Right ventricle myocardium superior (tissue), 1 donor: Measurements from ENCODE around the gene NTM. TPM values are rescaled to one million over a fixed set of nuclear protein-coding genes. Genes with fewer than 3 reads are reported as not detected.
"Not testable (repeated sequence)": the region's sequence is repeated elsewhere in the genome, so short reads cannot be mapped to it uniquely, and the experiment has no call there.

Experiments
- ATAC-seq: fragments of 200-7000 bp; cut with Tn5 transposase; one replicate; pipeline ENCODE4 v1.9.1; 2020; ENCODE audit warnings: mild to moderate bottlenecking; ENCODE audit not compliant: poor library complexity
- DNase-seq: peaks from one replicate; pipeline ENCODE4 v3.0.0-alpha.2; 2020
- intact Hi-C: fragments of 100-400 bp; cut with DNase I; formaldehyde crosslinking; loops from one replicate; pipeline ENCODE4 v1.11.2; 2022
- total RNA-seq: library from RNA; stranded (reverse); fragmentation: NEBNext Ultra II Directional; extraction: Animal tissue kit (Norgen Biotek cat#: 25700); gene quantifications from one replicate; pipeline ENCODE4 v1.2.1, GENCODE V29; 2021
- donor health status: DM: no; HTN: yes; CAD: no; lungs with severe emphysema.

Gene NTM
- total RNA-seq, 1 donor from 2014 or later: 1.5 TPM

DNA sequence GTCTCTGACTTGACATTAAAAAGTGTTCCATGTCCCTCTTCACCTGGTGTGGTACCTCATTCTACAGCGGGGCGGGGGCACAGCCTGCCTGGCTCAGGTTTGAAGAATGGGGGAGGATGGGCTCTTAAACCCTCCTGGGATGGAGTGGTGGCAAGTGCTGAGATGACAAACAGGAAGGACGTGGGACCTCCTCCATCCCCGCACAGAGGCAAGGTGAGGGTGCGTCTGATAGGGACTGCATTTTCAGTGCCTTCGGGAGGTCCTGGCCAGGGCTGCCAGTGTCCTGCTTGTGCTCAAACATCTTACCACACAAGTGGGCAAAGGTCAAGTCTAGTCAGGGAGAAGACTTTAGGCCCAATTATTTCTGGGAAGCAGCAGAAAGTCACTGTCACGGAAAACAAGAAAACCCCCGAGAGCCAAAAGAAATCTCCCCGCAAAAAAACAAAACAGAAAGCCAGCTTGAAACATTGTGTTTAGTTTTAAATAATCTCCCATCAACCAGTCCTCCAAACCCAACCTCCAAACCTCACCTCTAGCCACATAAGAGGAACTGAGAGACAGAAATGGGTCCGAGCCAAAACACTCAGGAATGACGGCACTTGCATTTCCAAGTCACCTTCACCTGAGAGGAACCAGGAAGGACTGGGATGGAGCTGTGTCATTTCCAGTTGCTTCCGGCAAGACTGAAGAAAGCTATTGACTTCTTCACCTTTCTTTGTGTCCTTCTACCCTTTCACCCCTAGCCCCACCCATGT, 966.5 kb downstream of the NTM start:
- no peak for DNase-seq
- no peak for ATAC-seq
- intact Hi-C loops: no loop called here

DNA sequence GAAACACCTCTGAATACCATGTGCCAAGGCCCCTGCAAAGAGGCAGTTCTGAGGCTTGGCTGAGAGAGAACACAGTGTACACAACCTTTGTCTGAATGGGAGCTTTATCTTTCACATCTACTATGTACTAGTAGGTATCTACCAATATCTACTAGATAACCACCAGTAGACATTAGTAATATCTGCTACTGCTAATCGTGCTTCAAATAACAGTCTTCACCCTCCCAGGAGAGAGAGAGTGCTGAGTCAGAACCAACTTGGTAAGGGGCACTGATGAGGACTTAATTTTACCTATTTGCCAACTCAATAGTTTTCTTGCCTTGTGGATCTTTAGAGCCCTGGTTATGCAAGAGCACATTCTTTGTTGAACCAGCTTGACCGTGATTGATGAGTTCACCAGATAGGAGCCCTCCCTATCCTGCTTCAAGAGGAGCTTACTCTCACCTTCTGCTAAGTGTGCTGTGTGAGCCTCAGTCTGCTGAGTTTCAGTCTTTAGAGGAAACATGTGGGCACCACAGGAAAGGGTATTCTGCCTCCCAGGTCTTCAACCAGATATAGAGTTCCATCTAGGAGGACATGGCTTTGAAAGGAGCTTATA, 967.5 kb downstream of the NTM start:
- ATAC-seq: no peak
- no peak for DNase-seq
- intact Hi-C loops: no loop called here

- DNase-seq (no peak), ATAC-seq (peak; percentile 71)
- intact Hi-C loops: no loop called here
Measured at GRCh38 chr11:132342408-132342807, 972.0 kb downstream of the NTM start.

GRCh38 chr11:132343445-132344175, 973.2 kb downstream of the NTM start:
- DNase-seq (no peak), ATAC-seq (no peak)
- intact Hi-C loops: no loop called here

DNA sequence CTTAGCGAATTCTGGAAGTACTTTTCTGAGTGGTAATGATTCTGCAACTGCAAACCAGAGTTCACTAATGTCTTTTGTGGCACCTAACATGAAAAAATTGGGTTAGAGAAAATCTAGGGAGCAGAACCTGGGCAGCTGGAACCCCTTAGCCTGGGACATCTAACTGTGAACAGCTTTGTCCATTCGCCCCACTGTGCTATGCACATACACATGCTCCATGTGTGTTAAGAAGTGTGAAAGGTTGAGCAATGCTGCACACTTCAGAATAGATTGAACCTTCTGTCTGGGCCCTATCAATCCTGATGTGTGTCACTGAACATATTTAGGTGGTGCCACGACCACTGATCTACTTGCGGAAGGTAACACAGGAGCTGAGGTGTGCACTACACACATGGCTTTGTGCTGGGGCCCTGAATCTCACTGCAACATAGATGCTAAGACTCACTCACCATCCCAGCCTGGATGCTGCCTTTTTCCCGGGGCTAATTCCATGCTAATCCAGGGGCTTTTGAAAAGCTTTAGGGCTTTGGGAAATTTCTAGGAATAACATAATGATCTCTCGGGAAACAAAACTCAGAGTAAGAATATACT, 976.2 kb downstream of the NTM start:
- ATAC-seq: no peak
- DNase-seq: no peak
- intact Hi-C loops: no loop called here

GRCh38 chr11:132347156-132348090, 977.0 kb downstream of the NTM start:
- ATAC-seq (no peak), DNase-seq (no peak)
- intact Hi-C loops: no loop called here

GRCh38 chr11:132349811-132350733, 979.7 kb downstream of the NTM start:
- DNase-seq (no peak), ATAC-seq (peak; percentile 68)
- intact Hi-C loops: no loop called here

DNA sequence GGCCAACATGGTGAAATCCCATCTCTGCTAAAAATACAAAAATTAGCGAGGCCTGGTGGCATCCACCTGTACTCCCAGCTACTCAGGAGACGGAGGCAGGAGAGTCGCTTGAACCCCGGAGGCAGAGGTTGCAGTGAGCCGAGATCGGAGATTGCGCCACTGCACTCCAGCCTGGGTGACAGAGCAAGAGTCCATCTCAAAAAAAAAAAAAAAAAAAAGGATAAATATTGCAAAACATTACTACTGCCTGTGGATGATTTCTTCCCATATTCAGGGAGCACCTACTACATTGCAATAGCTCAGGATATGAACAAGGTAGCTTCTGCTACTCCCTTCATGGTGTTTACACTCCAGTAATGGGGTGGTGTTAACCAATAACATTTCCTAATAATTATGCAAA, 980.6 kb downstream of the NTM start:
- DNase-seq (no peak), ATAC-seq (no peak)
- intact Hi-C loops: no loop called here

GRCh38 chr11:132352497-132352896, 982.1 kb downstream of the NTM start:
- ATAC-seq: no peak
- DNase-seq: no peak
- intact Hi-C loops: no loop called here

- intact Hi-C loops: no loop called here
- ATAC-seq (no peak), DNase-seq (no peak)
Measured at GRCh38 chr11:132353255-132353654, 982.8 kb downstream of the NTM start.

- intact Hi-C loops: no loop called here
- DNase-seq: no peak
- no peak for ATAC-seq
Measured at GRCh38 chr11:132357811-132358572, 987.6 kb downstream of the NTM start.

DNA sequence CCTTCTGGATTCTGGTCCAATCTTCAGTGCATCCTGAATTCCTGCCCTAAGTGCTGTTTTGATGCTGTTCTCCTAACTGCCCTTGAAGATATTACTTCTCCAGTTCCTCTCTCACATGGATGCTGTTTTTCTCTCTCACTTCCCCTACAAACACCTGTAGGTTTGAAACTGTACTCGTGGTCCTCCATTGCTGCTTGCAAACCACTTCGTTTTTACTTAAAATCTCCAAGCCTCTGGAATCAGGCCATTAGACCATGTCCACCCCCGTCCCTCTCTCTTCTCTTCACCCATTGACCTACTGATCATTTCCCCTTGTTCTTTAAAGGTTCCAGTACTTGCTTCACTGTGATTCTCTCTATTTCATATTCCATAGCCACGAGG, 988.1 kb downstream of the NTM start:
- no peak for ATAC-seq
- no peak for DNase-seq
- intact Hi-C loops: no loop called here

DNA sequence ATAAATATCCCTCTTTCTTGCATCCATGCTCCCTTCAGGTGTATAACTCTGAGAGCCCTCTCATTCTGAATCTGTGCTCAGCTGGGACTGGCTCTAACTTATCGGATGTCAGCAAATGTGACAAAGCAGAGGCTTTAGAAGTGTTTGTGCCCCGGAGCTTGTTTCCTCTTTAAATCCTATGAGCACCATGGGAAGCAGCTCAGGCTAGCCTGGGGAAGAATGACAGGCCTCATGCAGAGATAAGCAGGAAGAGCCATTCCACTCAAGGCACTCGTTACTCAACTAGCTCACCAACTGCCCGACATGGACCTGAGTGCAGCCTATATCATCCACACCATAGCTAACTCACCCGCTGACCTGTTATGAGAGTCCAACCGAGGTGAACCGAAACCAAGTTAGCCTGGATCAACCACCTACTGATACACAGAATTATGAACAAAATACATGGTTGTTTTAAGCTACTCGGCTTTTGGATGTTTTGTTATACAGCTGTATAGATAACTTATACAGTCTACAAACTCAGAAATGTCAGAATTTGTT, 990.7 kb downstream of the NTM start:
- intact Hi-C loops: no loop called here
- no peak for DNase-seq
- ATAC-seq: no peak

DNA sequence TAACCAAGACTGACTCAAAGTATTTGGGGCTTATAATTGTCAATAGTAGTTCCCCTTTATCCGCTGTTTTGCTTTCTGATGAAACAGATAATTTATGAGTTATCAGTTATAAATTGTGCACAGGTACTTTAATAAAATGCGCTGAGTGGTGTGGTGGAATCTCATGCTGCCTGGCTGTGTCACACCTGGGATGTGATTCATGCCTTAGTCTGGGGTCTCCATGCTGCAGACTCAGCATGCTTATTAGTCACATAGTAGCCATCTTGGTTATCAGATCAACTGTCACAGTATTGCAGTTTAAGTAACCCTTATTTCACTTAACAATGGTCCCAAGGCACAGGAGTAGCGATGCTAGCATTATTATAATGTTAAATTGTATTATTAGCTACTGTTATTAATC, 995.2 kb downstream of the NTM start:
- DNase-seq: no peak
- no peak for ATAC-seq
- intact Hi-C loops: no loop called here

DNA sequence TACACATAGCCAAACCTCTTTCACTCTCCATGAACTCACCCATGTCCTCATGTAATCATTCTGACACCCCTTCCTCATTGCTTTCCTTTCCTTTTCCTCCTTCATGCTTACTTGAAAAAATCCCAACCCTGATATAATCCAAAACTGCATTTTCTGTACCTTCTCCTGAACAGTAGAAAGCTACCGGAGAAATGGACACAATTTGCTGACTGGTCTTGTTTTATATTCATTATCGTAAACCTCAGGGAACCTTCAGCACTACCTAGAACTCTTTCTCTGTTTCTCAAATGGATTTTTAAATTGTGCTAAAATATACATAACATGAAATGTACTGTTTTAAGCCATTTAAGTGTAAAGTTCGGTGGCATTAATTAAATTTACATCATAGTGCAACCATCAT, 996.9 kb downstream of the NTM start:
- intact Hi-C loops: no loop called here
- DNase-seq (no peak), ATAC-seq (no peak)

DNA sequence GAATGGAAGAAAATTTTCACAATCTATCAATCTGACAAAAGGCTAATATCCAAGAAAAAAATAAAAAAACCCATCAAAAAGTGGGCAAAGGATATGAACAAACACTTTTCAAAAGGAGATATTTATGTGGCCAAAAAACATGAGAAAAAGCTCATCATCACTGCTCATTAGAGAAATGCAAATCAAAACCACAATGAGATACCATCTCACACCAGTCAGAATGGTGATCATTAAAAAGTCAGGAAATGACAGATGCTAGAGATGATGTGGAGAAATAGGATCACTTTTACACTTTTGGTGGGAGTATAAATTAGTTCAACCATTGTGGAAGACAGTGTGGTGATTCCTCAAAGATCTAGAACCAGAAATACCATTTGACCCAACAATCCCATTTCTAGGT, 999.7 kb downstream of the NTM start:
- intact Hi-C loops, DNase-seq, ATAC-seq: not testable (repeated sequence)
